A549 (cell line): ENCODE results near the gene KCNIP4. TPM values are rescaled to one million over a fixed set of nuclear protein-coding genes. Genes with fewer than 3 reads are reported as not detected.

Experiments
- ATAC-seq, 2 experiments: fragments of 200-7000 bp in 1 of 2; fragments of >200 bp in 1 of 2; cut with Nextera tagmentation in 1 of 2; cut with Tn5 transposase in 1 of 2; 3 replicates each; pipeline versions ENCODE4 v1.8.0 to v1.9.1; 2018 to 2020; ENCODE audit warnings: mild to moderate bottlenecking in 1 of 2, moderate library complexity in 1 of 2
- CTCF ChIA-PET: fragments of 300-600 bp; sonication (Branson Sonifier 250); formaldehyde crosslinking; extraction: SDS; loops from one replicate; lab custom pipeline; 2021; ENCODE audit warnings: antibody characterized with exemption, inconsistent platforms; lab: Yijun Ruan, JAX
- POLR2A ChIA-PET: fragments of 350-600 bp; formaldehyde crosslinking; extraction: SDS; loops from one replicate; lab custom pipeline; 2021; ENCODE audit warnings: antibody characterized with exemption, inconsistent platforms; lab: Yijun Ruan, JAX
- DNase-seq, 2 experiments: peaks; one replicate each; pipeline versions ENCODE4 v3.0.0 to v3.0.0-alpha.2; 2011 to 2016; ENCODE audit warnings: low read depth in 1 of 2, low spot score in 1 of 2
- FAIRE-seq: peaks from 2 replicates; lab custom pipeline; 2011; peaks lifted over from hg19 to GRCh38; lab: Jason Lieb, UNC
- H3K27ac ChIP-seq, 2 experiments: fragments of >200 bp; sonication (Bioruptor Twin); formaldehyde crosslinking; 3 replicates each; pipeline ENCODE4 v1.5.1; 2016 to 2017
- H3K4me1 ChIP-seq: fragments of >200 bp; sonication (Bioruptor Twin); formaldehyde crosslinking; 3 replicates; pipeline ENCODE4 v1.6.1; 2016
- H3K4me2 ChIP-seq: fragments of >200 bp; sonication (Bioruptor Twin); formaldehyde crosslinking; 3 replicates; pipeline ENCODE4 v1.6.1; 2016
- H3K4me3 ChIP-seq: fragments of >200 bp; sonication (Bioruptor Twin); formaldehyde crosslinking; 3 replicates; pipeline ENCODE4 v1.5.1; 2016
- H3K9me3 ChIP-seq: fragments of >200 bp; sonication (Bioruptor Twin); formaldehyde crosslinking; 3 replicates; pipeline ENCODE4 v1.6.1; 2016
- BHLHE40 ChIP-seq: IDR thresholded peaks from 2 replicates; pipeline ENCODE4 v1.6.1; 2012; ENCODE audit warnings: low read depth, low read length, inconsistent platforms
- CBX8 ChIP-seq: fragments of 200-600 bp; sonication (generic); IDR thresholded peaks from 2 replicates; pipeline ENCODE4 v1.6.1; 2016
- CEBPB ChIP-seq, 2 experiments: fragments of >200 bp in 1 of 2; sonication (Bioruptor Twin) in 1 of 2; formaldehyde crosslinking in 1 of 2; IDR thresholded peaks; 2 replicates each; pipeline ENCODE4 v1.6.1; 2012 to 2016
- CHD4 ChIP-seq: fragments of 200-600 bp; sonication (generic); IDR thresholded peaks from 2 replicates; pipeline ENCODE4 v1.6.1; 2016; ENCODE audit warnings: antibody characterized with exemption, mild to moderate bottlenecking, borderline replicate concordance
- EHF ChIP-seq: fragments of 250-450 bp; sonication (Bioruptor Pico); IDR thresholded peaks from 2 replicates; pipeline ENCODE4 v1.5.0; 2020; ENCODE audit warnings: mild to moderate bottlenecking
- EP300 ChIP-seq, 2 experiments: fragments of >200 bp; sonication (Bioruptor Twin); formaldehyde crosslinking; IDR thresholded peaks; 2 replicates in 1 of 2; 3 replicates in 1 of 2; pipeline ENCODE4 v1.6.1; 2016 to 2017
- ESRRA ChIP-seq: fragments of 150-350 bp; IDR thresholded peaks from 2 replicates; pipeline ENCODE4 v1.6.1; 2014; ENCODE audit warnings: mild to moderate bottlenecking, low read length, borderline replicate concordance
- FOXS1 ChIP-seq: fragments of 250-450 bp; sonication (Bioruptor Pico); IDR thresholded peaks from 2 replicates; pipeline ENCODE4 v1.5.0; 2020; ENCODE audit warnings: mild to moderate bottlenecking, moderate library complexity
- GATA3 ChIP-seq: IDR thresholded peaks from 2 replicates; pipeline ENCODE4 v1.6.1; 2012; ENCODE audit warnings: borderline replicate concordance
- HDAC2 ChIP-seq: fragments of 200-600 bp; sonication (generic); IDR thresholded peaks from 2 replicates; pipeline ENCODE4 v1.6.1; 2016
- HEYL ChIP-seq: fragments of 250-450 bp; sonication (Bioruptor Pico); IDR thresholded peaks from 2 replicates; pipeline ENCODE4 v1.8.0; 2021; ENCODE audit warnings: mild to moderate bottlenecking, moderate library complexity
- JUN ChIP-seq, 2 experiments: fragments of >200 bp; sonication (Bioruptor Twin); formaldehyde crosslinking; IDR thresholded peaks; 2 replicates in 1 of 2; 3 replicates in 1 of 2; pipeline ENCODE4 v1.6.1; 2016 to 2017
- KDM1A ChIP-seq: fragments of 200-600 bp; sonication (generic); IDR thresholded peaks from 2 replicates; pipeline ENCODE4 v1.6.1; 2016; ENCODE audit warnings: low read depth, mild to moderate bottlenecking
- MAFK ChIP-seq: fragments of 450-650 bp; IDR thresholded peaks from 2 replicates; pipeline ENCODE4 v1.6.1; 2014; ENCODE audit not compliant: partially characterized antibody
- MAZ ChIP-seq: fragments of 150-350 bp; IDR thresholded peaks from 2 replicates; pipeline ENCODE4 v1.6.1; 2014; ENCODE audit warnings: antibody characterized with exemption, low read depth, low read length, borderline replicate concordance
- NPAS2 ChIP-seq: fragments of 250-450 bp; sonication (Bioruptor Pico); IDR thresholded peaks from 2 replicates; pipeline ENCODE4 v1.8.0; 2022; ENCODE audit warnings: mild to moderate bottlenecking, moderate library complexity, borderline replicate concordance
- PBX3 ChIP-seq: IDR thresholded peaks from 2 replicates; pipeline ENCODE4 v1.6.1; 2012
- POLR2AphosphoS2 ChIP-seq: conservative IDR thresholded peaks from 2 replicates; pipeline ENCODE4 v1.6.1; 2012; ENCODE audit warnings: low read length, improper control_type of control experiment, inconsistent platforms
- RAD21 ChIP-seq, 2 experiments: fragments of >200 bp in 1 of 2; sonication (Bioruptor Twin) in 1 of 2; formaldehyde crosslinking in 1 of 2; IDR thresholded peaks in 1 of 2; conservative IDR thresholded peaks in 1 of 2; 2 replicates in 1 of 2; 3 replicates in 1 of 2; pipeline ENCODE4 v1.6.1; 2012 to 2018; ENCODE audit warnings: inconsistent platforms in 1 of 2
- RARB ChIP-seq: fragments of 250-450 bp; sonication (Bioruptor Pico); IDR thresholded peaks from 2 replicates; pipeline ENCODE4 v1.8.0; 2021; ENCODE audit warnings: mild to moderate bottlenecking, moderate library complexity
- TFCP2L1 ChIP-seq: fragments of 250-450 bp; sonication (Bioruptor Pico); IDR thresholded peaks from 2 replicates; pipeline ENCODE4 v1.5.0; 2021; ENCODE audit warnings: mild to moderate bottlenecking
- ZFP36 ChIP-seq: fragments of 450-650 bp; IDR thresholded peaks from 2 replicates; pipeline ENCODE4 v1.6.1; 2014; ENCODE audit warnings: borderline replicate concordance; ENCODE audit not compliant: partially characterized antibody
- WGBS: methylation state at CpG from one replicate; pipeline ENCODE4 v1.1.6; 2017; ENCODE audit errors: missing lambda C conversion rate; 5-methylcytosine and 5-hydroxymethylcytosine counted together
- polyA plus RNA-seq, 4 experiments: library from polyadenylated mRNA; depleted of rRNA in 3 of 4; stranded (reverse); fragments of >200 nt; fragmentation: RNase III in 1 of 4; extraction: RNeasy Plus Mini Kit Qiagen cat#74134 plus additional on column Dnase treatment in 1 of 4; gene quantifications; 2 replicates in 3 of 4; 3 replicates in 1 of 4; pipeline ENCODE4 v1.2.3, GENCODE V29; 2011 to 2017
- TF ChIP-seq, protein P1 (sequence below): fragments of 200-600 bp; sonication (generic); IDR thresholded peaks from 2 replicates; pipeline ENCODE4 v1.6.1; 2016; ENCODE audit warnings: antibody characterized with exemption, mild to moderate bottlenecking, moderate library complexity
- TF ChIP-seq, protein P2 (sequence below): fragments of >200 bp; sonication (Bioruptor Twin); formaldehyde crosslinking; IDR thresholded peaks from 2 replicates; pipeline ENCODE4 v1.6.1; 2016

KCNIP4 gene
- polyA plus RNA-seq, 2 of the 4 experiments (the other 2 are of a cell fraction), result not detected

GRCh38 chr4:21177092-21177491 is 771.5 kb downstream of the KCNIP4 start:
- FAIRE-seq, result no peak
- ChIA-PET POLR2A (no interaction called here), CTCF (no interaction called here)
- H3K9me3 ChIP-seq, result no peaks in the 10 kb centered on the region
- no peak overlapping the region for H3K27ac ChIP-seq
- no peak for ATAC-seq
- no peaks in the 10 kb centered on the region for H3K4me1 ChIP-seq
- no peak overlapping the region for H3K4me2 ChIP-seq
- no peak for DNase-seq
- TF ChIP-seq MAFK, result peak; percentile 37
- TF ChIP-seq NPAS2, result no peak
- no peak overlapping the region for H3K4me3 ChIP-seq
- 0% methylated on average over 1 of the region's 1 CpG for WGBS

DNA sequence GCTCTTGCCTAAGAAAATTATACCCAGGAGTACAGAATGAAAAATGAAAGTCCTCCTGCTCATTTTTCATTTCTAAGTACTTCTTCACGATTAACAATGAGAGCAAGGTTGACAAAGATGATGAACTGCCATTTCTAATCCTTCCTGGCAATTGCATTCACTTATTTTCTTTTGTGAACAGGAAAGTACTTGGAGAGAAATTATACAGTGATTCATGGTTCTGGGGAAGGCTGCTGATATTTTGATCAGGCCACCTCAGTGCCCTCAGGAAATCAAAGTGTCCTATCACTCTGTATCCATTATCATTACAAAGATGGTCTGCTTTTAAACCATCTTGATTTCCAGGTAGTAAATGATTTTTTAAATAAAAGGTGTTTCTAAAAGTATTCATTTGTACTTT is 780.9 kb downstream of the KCNIP4 start:
- H3K4me3 ChIP-seq, result no peak overlapping the region
- ATAC-seq (no peak), DNase-seq (no peak), FAIRE-seq (no peak)
- ChIA-PET CTCF (no interaction called here), POLR2A (no interaction called here)
- TF ChIP-seq TFCP2L1, result no peak
- TF ChIP-seq EP300 (IDR thresholded peaks at IDR 0.05), result no peak
- TF ChIP-seq PBX3, result no peak
- TF ChIP-seq BHLHE40, result no peak
- TF ChIP-seq MAZ, result no peak
- TF ChIP-seq POLR2AphosphoS2, result no peak
- no peak for TF ChIP-seq MAFK
- TF ChIP-seq CHD4, result no peak
- TF ChIP-seq HEYL (CRISPR knock-in tag), result no peak
- no peak for TF ChIP-seq ESRRA
- TF ChIP-seq GATA3, result no peak
- TF ChIP-seq HDAC2, result no peak
- TF ChIP-seq KDM1A, result no peak
- TF ChIP-seq FOXS1 (CRISPR knock-in tag), result no peak
- TF ChIP-seq, protein P1, sequence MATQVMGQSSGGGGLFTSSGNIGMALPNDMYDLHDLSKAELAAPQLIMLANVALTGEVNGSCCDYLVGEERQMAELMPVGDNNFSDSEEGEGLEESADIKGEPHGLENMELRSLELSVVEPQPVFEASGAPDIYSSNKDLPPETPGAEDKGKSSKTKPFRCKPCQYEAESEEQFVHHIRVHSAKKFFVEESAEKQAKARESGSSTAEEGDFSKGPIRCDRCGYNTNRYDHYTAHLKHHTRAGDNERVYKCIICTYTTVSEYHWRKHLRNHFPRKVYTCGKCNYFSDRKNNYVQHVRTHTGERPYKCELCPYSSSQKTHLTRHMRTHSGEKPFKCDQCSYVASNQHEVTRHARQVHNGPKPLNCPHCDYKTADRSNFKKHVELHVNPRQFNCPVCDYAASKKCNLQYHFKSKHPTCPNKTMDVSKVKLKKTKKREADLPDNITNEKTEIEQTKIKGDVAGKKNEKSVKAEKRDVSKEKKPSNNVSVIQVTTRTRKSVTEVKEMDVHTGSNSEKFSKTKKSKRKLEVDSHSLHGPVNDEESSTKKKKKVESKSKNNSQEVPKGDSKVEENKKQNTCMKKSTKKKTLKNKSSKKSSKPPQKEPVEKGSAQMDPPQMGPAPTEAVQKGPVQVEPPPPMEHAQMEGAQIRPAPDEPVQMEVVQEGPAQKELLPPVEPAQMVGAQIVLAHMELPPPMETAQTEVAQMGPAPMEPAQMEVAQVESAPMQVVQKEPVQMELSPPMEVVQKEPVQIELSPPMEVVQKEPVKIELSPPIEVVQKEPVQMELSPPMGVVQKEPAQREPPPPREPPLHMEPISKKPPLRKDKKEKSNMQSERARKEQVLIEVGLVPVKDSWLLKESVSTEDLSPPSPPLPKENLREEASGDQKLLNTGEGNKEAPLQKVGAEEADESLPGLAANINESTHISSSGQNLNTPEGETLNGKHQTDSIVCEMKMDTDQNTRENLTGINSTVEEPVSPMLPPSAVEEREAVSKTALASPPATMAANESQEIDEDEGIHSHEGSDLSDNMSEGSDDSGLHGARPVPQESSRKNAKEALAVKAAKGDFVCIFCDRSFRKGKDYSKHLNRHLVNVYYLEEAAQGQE, result no peak
- no peak for TF ChIP-seq EHF (CRISPR knock-in tag)
- no peak for TF ChIP-seq ZFP36
- H3K4me1 ChIP-seq, result no peaks in the 10 kb centered on the region
- H3K9me3 ChIP-seq, result no peaks in the 10 kb centered on the region
- H3K4me2 ChIP-seq, result no peak overlapping the region
- WGBS, result 0% methylated on average over 1 of the region's 1 CpG
- no peak overlapping the region for H3K27ac ChIP-seq

DNA sequence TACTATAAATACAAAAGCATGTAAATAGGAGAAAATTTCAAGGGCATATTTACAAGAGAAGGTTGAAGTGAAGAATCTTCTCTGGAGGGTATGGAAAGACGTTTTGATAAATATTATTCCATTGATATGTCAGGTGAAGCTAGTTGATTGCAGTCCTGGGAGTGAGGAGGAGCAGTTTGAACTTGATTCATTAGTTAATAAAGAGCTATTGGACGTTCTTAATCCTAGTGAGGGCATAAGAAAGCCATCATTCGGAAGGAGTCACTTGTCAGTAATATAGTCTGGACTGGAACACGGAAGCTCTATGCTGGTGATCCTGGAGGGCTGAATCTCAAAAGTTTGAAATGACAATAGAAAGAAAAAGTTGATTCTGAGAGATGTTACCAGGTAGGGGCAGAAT is 793.2 kb downstream of the KCNIP4 start:
- POLR2A ChIA-PET, result no interaction called here
- DNase-seq, result no peak
- no peak for FAIRE-seq
- CTCF ChIA-PET, result no interaction called here
- H3K4me2 ChIP-seq, result no peak overlapping the region
- TF ChIP-seq CEBPB (IDR thresholded peaks at IDR 0.05), result no peak
- TF ChIP-seq, all 56 proteins: peak for 0
- Histone ChIP-seq H3K27ac (no peak overlapping the region), H3K9me3 (no peaks in the 10 kb centered on the region), H3K4me3 (no peak overlapping the region), H3K4me1 (no peaks in the 10 kb centered on the region)
- ATAC-seq, result no peak
- 1% methylated on average over 4 of the region's 4 CpGs for WGBS

- WGBS, result 1% methylated on average over 4 of the region's 4 CpGs
- ChIA-PET POLR2A (no interaction called here), CTCF (no interaction called here)
- no peak for FAIRE-seq
- H3K9me3 ChIP-seq, result no peaks in the 10 kb centered on the region
- TF ChIP-seq RARB (CRISPR knock-in tag), result no peak
- TF ChIP-seq RAD21 (conservative IDR thresholded peaks at IDR 0.05 in 1 of 2, IDR thresholded peaks at IDR 0.05 in 1 of 2), result no peak
- no peak for TF ChIP-seq JUN (IDR thresholded peaks at IDR 0.05)
- no peak for TF ChIP-seq HEYL (CRISPR knock-in tag)
- TF ChIP-seq CBX8, result no peak
- TF ChIP-seq, protein P2, sequence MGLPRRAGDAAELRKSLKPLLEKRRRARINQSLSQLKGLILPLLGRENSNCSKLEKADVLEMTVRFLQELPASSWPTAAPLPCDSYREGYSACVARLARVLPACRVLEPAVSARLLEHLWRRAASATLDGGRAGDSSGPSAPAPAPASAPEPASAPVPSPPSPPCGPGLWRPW, result no peak
- H3K27ac ChIP-seq, result no peak overlapping the region
- no peak overlapping the region for H3K4me2 ChIP-seq
- H3K4me3 ChIP-seq, result no peak overlapping the region
- DNase-seq, result no peak
- ATAC-seq, result no peak
- H3K4me1 ChIP-seq, result no peaks in the 10 kb centered on the region
Measured at GRCh38 chr4:21139327-21139726, 809.2 kb downstream of the KCNIP4 start.
